ENCODE results near the gene LHX3. TPM values are rescaled to one million over a fixed set of nuclear protein-coding genes. Genes with fewer than 3 reads are reported as not detected.

Gene LHX3
- polyA plus RNA-seq, 1 donor from 2014 or later, result not detected

- H3K4me3 ChIP-seq (ENCODE audit: low read length), result no peak overlapping the region
Measured at GRCh38 chr9:136203408-136204144, 1.4 kb downstream of the LHX3 start.

DNA sequence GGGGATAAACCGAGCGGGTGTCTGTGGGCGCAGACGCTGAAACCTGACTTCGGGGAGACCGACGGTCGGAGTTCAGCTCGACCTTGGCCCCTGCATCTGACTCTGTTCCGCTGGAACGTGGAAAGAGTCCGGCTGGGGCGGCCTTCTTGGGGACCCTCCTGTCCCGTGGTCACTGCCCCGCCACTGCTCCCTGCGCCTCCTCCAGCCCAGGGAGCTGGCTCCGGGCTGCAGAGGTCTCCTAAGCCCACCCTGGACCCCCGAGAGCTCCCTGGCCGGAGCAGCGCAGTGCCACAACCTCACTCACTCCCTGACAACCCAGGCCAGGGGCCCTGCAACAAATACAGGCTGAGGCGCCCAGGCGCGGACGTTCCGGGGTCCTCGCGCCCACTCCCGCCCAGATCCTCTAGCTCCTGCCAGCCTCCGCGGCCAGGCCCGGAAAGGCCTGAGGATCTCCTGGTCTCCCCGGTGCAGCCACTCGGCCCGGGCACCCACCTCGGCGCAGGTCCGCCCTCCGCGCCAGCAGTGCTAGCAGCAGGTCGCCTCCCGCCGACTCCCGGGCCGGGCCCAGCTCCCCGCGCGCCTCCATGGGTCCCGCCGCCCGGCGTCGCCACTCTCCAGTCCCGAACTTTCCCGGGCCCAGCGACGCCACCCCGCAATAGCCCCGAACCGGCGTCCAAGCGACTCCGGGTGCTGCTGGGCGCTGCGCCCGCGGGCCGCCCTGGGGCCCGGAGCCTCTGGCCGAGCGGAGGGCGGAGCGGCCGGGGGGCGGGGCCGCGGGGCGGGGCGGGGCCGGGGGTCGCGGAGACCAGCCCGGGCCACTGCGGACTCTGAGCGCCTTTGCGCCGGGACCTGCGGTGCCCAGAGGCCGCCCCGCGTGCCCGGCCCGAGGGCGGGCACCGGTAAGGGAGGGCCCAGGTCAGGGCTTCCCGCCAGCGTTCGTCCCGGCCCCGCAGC lies 2.2 kb downstream of the LHX3 start:
- no peak overlapping the region for H3K4me3 ChIP-seq (ENCODE audit: low read length)
- peaks cover 83% of the 10 kb centered on the region for H3K27me3 ChIP-seq (ENCODE audit: insufficient read depth, low read depth, low read length)
- no peaks in the 10 kb centered on the region for H3F3A ChIP-seq (ENCODE audit: insufficient read depth, low read length, poor library complexity, severe bottlenecking)
- TF ChIP-seq EZH2 (IDR thresholded peaks at IDR 0.05; ENCODE audit: borderline replicate concordance, insufficient read depth, low read length, poor library complexity, severe bottlenecking) (peak; percentile 87), CTCF (IDR thresholded peaks at IDR 0.05; ENCODE audit: poor library complexity, severe bottlenecking) (no peak)
- no peaks in the 10 kb centered on the region for H3K36me3 ChIP-seq (ENCODE audit: insufficient read depth, low read length)
- no peaks in the 10 kb centered on the region for H3K9me3 ChIP-seq (ENCODE audit: low read length)
- H3K9ac ChIP-seq (ENCODE audit: low read length), result no peak overlapping the region
- no peak overlapping the region for H3K27ac ChIP-seq (ENCODE audit: low read length)
- H3K79me2 ChIP-seq (replicated peaks; ENCODE audit: insufficient read depth, low read length), result no peaks in the 10 kb centered on the region
- H3K9me2 ChIP-seq (ENCODE audit: insufficient read depth, low read length), result no peaks in the 10 kb centered on the region
- no peak overlapping the region for H2AFZ ChIP-seq (ENCODE audit: low read depth, low read length)
- no peak overlapping the region for H3K4me2 ChIP-seq (ENCODE audit: low read length)
- no peaks in the 10 kb centered on the region for H4K20me1 ChIP-seq (ENCODE audit: insufficient read depth)

More at GRCh38 chr9:136203408-136204144, 1.4 kb downstream of the LHX3 start:
- Histone ChIP-seq H2AFZ (ENCODE audit: low read depth, low read length) (no peak overlapping the region), H4K20me1 (ENCODE audit: insufficient read depth) (no peaks in the 10 kb centered on the region), H3K9ac (ENCODE audit: low read length) (no peak overlapping the region), H3K27ac (ENCODE audit: low read length) (no peak overlapping the region), H3F3A (ENCODE audit: insufficient read depth, low read length, poor library complexity, severe bottlenecking) (no peaks in the 10 kb centered on the region), H3K79me2 (replicated peaks; ENCODE audit: insufficient read depth, low read length) (no peaks in the 10 kb centered on the region), H3K36me3 (ENCODE audit: insufficient read depth, low read length) (no peaks in the 10 kb centered on the region), H3K27me3 (ENCODE audit: insufficient read depth, low read depth, low read length) (peaks cover 75% of the 10 kb centered on the region), H3K9me2 (ENCODE audit: insufficient read depth, low read length) (no peaks in the 10 kb centered on the region), H3K9me3 (ENCODE audit: low read length) (no peaks in the 10 kb centered on the region), H3K4me2 (ENCODE audit: low read length) (no peak overlapping the region)
- no peak for TF ChIP-seq REST (IDR thresholded peaks at IDR 0.05; ENCODE audit: borderline replicate concordance)
- TF ChIP-seq EZH2 (IDR thresholded peaks at IDR 0.05; ENCODE audit: borderline replicate concordance, insufficient read depth, low read length, poor library complexity, severe bottlenecking), result peak; percentile 73
